ENCODE results near the gene DPM3. TPM values are rescaled to one million over a fixed set of nuclear protein-coding genes. Genes with fewer than 3 reads are reported as not detected.

Gene DPM3
- total RNA-seq, 1 donor from 2014 or later, result 13.6 TPM

DNA sequence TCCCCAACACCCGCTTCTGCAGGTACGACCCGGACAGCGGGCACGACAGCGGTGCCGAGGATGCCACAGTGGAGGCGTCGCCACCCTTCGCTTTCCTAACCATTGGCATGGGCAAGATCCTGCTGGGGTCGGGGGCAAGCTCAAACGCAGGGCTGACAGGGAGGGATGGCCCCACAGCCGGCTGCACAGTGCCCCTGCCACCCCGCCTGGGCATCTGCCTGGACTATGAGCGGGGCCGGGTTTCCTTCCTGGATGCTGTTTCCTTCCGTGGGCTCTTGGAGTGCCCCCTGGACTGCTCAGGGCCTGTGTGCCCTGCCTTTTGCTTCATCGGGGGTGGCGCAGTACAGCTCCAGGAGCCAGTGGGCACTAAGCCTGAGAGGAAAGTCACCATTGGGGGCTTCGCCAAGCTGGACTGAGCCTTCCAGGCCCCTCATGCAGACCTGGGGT lies 43.5 kb upstream of the DPM3 start:
- Histone ChIP-seq H3K9ac (ENCODE audit: low read depth in 1 of 3, low read length in 3 of 3) (peak overlapping the region in 1 of 3 donors; percentile 68), H3K27me3 (ENCODE audit: control insufficient read depth in 3 of 3, insufficient read depth in 3 of 3, low read length in 3 of 3) (no peaks in the 10 kb centered on the region), H3K27ac (ENCODE audit: low read depth, low read length) (no peak overlapping the region), H3K36me3 (ENCODE audit: control insufficient read depth in 3 of 3, insufficient read depth in 3 of 3, low read length in 3 of 3) (no peaks in the 10 kb centered on the region), H3K4me3 (ENCODE audit: low read length in 3 of 3) (no peak overlapping the region), H3K4me1 (ENCODE audit: control insufficient read depth in 3 of 3, insufficient read depth in 3 of 3, low read length in 3 of 3) (peaks cover 17 to 27% (median 17%) of the 10 kb centered on the region in 3 donors), H3K9me3 (ENCODE audit: control insufficient read depth in 3 of 3, low read length in 3 of 3) (no peaks in the 10 kb centered on the region)

DNA sequence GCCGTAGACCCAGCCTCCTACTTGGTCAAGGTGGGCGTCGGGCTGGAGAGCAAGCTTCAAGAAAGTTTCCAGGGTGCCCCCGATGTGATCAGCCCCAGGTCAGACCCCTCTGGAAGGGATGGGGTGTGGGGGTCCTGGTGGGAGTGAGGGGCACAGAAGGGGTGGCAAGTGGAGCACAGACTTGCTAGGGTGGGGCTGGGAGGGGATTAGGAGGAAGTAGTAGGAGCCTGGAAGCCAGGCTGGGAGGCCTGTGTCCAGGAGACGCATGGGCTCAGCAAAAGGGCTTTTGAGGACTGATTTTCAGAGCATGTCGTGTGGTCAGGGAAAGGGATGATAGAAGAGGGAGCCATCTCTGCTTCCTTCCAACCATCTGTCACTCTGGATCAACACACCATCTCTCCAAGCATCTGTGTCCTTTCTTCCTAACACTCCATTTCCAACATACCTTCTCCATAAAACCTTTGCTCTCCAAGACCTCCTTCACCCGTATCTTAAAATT lies 41.8 kb upstream of the DPM3 start:
- H3K9me3 ChIP-seq (ENCODE audit: control insufficient read depth in 3 of 3, low read length in 3 of 3), result no peaks in the 10 kb centered on the region

DNA sequence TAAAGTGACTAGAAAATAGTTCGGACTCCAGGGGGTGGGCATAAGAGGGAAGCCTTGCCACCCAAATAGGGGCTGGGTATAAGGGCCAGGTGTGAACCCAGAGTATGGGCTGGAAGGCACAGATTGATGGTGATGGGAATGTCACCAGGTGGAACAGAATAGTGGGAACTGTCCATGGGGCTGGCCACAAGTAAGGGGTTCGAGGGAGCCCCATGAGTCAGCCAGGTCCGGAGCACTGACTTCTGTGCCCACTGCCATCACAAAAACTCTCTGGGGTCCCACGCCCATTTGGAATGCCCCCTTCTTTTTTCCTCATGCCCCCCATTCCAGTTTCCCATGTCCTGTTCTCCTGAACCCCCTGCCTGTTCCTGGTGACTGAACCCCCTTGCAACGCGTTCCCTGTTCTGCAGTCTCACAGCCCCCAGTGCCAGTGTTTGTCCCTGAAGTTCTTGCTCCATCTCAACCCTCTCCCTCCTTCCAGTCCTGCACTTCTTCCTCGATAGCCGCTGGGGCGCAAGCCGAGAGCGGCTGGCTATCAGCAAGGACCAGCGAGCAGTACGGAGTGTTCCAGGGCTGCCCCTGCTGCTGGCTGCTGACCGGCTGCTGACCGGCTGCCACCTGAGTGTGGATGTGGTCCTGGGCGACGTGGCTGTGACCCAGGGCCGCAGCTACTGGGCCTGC lies 41.2 kb upstream of the DPM3 start:
- Histone ChIP-seq H3K4me3 (ENCODE audit: low read length in 3 of 3) (no peak overlapping the region), H3K36me3 (ENCODE audit: control insufficient read depth in 3 of 3, insufficient read depth in 3 of 3, low read length in 3 of 3) (no peaks in the 10 kb centered on the region), H3K27ac (ENCODE audit: low read depth, low read length) (no peak overlapping the region), H3K4me1 (ENCODE audit: control insufficient read depth in 3 of 3, insufficient read depth in 3 of 3, low read length in 3 of 3) (peaks cover 17 to 32% (median 19%) of the 10 kb centered on the region in 3 donors), H3K9ac (ENCODE audit: low read depth in 1 of 3, low read length in 3 of 3) (no peak overlapping the region), H3K9me3 (ENCODE audit: control insufficient read depth in 3 of 3, low read length in 3 of 3) (no peaks in the 10 kb centered on the region), H3K27me3 (ENCODE audit: control insufficient read depth in 3 of 3, insufficient read depth in 3 of 3, low read length in 3 of 3) (no peaks in the 10 kb centered on the region)

More for the DNA sequence above, 41.8 kb upstream of the DPM3 start:
- Histone ChIP-seq H3K27me3 (ENCODE audit: control insufficient read depth in 3 of 3, insufficient read depth in 3 of 3, low read length in 3 of 3) (no peaks in the 10 kb centered on the region), H3K27ac (ENCODE audit: low read depth, low read length) (no peak overlapping the region), H3K36me3 (ENCODE audit: control insufficient read depth in 3 of 3, insufficient read depth in 3 of 3, low read length in 3 of 3) (no peaks in the 10 kb centered on the region), H3K4me1 (ENCODE audit: control insufficient read depth in 3 of 3, insufficient read depth in 3 of 3, low read length in 3 of 3) (peaks cover 17 to 27% (median 17%) of the 10 kb centered on the region in 3 donors), H3K9ac (ENCODE audit: low read depth in 1 of 3, low read length in 3 of 3) (no peak overlapping the region), H3K4me3 (ENCODE audit: low read length in 3 of 3) (no peak overlapping the region)

DNA sequence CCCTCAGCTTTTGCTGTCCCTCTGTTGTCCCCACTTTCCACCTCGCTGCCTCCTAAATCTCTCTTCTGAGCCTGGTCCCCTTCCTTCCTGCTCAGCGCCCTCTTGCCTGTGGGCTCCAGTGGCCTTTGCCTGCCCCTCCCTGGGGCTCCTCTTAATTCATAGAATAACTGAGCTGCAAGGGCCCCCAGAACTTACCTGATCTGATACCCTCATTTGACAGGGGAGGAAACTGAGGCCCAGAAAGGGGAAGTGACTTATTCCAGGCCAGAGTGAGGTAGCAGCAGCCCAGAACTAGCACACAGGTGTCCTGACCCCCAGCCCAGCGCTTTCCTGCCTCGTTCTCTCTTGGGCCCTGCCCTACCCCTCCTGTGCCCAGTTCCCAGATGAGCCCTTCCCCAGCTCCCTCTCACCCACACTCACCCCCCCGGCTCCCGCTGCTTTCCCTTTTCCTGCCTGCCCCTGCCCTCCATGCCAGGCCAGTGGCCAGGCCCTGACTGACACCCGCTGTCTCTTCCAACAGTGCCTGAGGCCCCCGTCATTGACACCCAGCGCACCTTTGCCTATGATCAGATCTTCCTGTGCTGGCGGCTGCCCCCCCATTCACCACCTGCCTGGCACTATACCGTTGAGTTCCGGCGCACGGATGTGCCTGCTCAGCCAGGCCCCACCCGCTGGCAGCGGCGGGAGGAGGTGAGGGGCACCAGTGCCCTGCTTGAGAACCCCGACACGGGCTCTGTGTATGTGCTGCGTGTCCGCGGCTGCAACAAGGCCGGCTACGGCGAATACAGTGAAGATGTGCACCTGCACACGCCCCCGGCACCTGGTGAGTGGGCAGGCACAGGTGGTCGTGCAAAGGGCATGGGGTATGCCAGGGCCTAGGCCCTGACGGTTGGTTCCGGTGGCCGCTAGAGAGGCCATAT lies 39.0 kb upstream of the DPM3 start:
- H3K9me3 ChIP-seq (ENCODE audit: control insufficient read depth in 3 of 3, low read length in 3 of 3), result no peaks in the 10 kb centered on the region
- H3K36me3 ChIP-seq (ENCODE audit: control insufficient read depth in 3 of 3, insufficient read depth in 3 of 3, low read length in 3 of 3), result no peaks in the 10 kb centered on the region
- peaks cover 5 to 15% (median 5%) of the 10 kb centered on the region in 3 donors for H3K4me1 ChIP-seq (ENCODE audit: control insufficient read depth in 3 of 3, insufficient read depth in 3 of 3, low read length in 3 of 3)
- no peak overlapping the region for H3K27ac ChIP-seq (ENCODE audit: low read depth, low read length)
- H3K4me3 ChIP-seq (ENCODE audit: low read length in 3 of 3), result no peak overlapping the region
- H3K27me3 ChIP-seq (ENCODE audit: control insufficient read depth in 3 of 3, insufficient read depth in 3 of 3, low read length in 3 of 3), result peaks cover 7 to 8% (median 8%) of the 10 kb centered on the region in 3 donors
- H3K9ac ChIP-seq (ENCODE audit: low read depth in 1 of 3, low read length in 3 of 3), result no peak overlapping the region

DNA sequence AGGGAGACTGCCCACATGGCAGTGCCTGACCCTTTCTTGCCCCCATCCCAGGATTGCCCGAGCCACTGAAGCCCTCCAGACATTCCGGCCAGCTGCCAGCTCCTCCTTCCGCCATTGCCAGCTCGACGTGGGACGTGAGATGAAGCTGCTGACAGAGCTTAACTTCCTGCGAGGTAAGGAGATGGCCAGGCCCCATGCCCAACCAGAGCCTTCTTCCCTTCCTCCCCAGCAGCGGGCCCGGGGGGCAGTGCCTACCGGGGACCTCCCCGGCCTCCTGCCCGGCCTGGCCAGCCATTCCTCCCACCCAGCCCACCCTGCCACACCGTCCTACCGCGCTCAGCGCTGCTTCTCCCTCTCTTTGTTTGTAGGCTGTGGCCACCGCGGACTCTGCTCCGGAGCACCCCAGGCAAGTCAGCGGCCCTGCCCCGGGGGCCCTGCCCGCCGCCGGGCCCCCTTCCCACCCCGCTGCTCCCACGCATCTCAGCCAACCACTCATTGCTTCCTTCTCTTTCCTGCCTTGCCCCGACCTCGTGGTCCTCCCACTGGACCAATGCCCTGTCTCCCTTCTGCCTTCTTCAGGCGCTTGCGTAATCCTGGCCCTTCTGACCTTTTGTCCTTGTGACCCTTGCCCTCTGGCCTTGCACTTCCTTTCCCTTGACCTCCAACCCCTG lies 38.2 kb upstream of the DPM3 start:
- H3K9me3 ChIP-seq (ENCODE audit: control insufficient read depth in 3 of 3, low read length in 3 of 3), result no peaks in the 10 kb centered on the region
- H3K9ac ChIP-seq (ENCODE audit: low read depth in 1 of 3, low read length in 3 of 3), result no peak overlapping the region
- peaks cover 1 to 9% (median 8%) of the 10 kb centered on the region in 3 donors for H3K4me1 ChIP-seq (ENCODE audit: control insufficient read depth in 3 of 3, insufficient read depth in 3 of 3, low read length in 3 of 3)
- H3K4me3 ChIP-seq (ENCODE audit: low read length in 3 of 3), result no peak overlapping the region
- H3K36me3 ChIP-seq (ENCODE audit: control insufficient read depth in 3 of 3, insufficient read depth in 3 of 3, low read length in 3 of 3), result no peaks in the 10 kb centered on the region
- no peak overlapping the region for H3K27ac ChIP-seq (ENCODE audit: low read depth, low read length)
- H3K27me3 ChIP-seq (ENCODE audit: control insufficient read depth in 3 of 3, insufficient read depth in 3 of 3, low read length in 3 of 3), result peaks cover 12 to 13% (median 12%) of the 10 kb centered on the region in 3 donors

DNA sequence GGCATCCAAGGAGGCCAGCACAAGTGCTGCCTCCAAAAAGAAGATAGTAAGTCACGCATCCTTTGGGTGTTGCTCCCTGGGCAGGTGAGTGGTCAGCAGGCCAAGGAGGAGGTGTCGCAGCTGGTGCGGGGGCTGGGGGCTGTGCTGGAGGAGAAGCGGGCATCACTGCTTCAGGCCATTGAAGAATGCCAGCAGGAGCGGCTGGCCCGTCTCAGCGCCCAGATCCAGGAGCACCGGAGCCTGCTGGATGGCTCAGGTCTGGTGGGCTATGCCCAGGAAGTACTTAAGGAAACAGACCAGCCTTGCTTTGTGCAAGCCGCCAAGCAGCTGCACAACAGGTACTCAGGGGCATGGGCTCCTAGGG lies 37.6 kb upstream of the DPM3 start:
- Histone ChIP-seq H3K9me3 (ENCODE audit: control insufficient read depth in 3 of 3, low read length in 3 of 3) (no peaks in the 10 kb centered on the region), H3K36me3 (ENCODE audit: control insufficient read depth in 3 of 3, insufficient read depth in 3 of 3, low read length in 3 of 3) (no peaks in the 10 kb centered on the region), H3K27me3 (ENCODE audit: control insufficient read depth in 3 of 3, insufficient read depth in 3 of 3, low read length in 3 of 3) (peaks cover 12 to 13% (median 12%) of the 10 kb centered on the region in 3 donors), H3K27ac (ENCODE audit: low read depth, low read length) (no peak overlapping the region), H3K9ac (ENCODE audit: low read depth in 1 of 3, low read length in 3 of 3) (no peak overlapping the region), H3K4me3 (ENCODE audit: low read length in 3 of 3) (no peak overlapping the region), H3K4me1 (ENCODE audit: control insufficient read depth in 3 of 3, insufficient read depth in 3 of 3, low read length in 3 of 3) (peaks cover 5 to 14% (median 11%) of the 10 kb centered on the region in 3 donors)

DNA sequence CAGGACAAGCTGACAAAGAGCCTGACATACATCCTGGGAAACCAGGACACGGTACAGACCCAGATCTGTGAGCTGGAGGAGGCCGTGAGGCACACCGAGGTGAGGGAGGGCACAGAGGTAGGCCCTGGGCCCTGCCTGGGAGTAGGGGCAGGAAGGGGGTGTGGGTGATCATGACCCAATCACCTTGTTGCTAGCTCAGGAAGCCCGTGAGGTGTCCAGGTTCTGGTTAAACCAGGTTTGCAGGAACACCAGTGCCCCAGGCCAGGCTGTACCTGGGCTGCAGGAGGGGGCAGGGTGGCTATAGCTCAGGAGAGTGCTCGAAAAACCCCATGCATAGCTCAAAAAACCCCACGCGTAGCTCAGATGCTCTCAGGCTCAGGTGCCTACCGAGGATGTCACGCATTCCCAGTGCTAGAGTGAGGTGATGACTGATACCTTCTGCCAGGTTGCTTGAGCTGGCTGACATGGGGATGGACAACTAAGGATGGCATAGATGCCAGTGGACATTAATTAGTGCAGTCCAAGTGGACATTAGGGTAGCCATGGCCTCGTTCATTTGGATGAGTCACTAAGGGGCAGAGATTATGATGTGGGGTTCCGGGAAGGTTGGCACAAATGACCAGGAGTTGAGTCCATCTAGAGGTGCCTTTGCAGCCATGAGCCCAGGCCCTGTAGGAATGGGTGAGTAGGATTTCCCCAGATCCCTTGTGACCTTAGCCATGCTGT lies 37.0 kb upstream of the DPM3 start:
- no peak overlapping the region for H3K9ac ChIP-seq (ENCODE audit: low read depth in 1 of 3, low read length in 3 of 3)
- peaks cover 8 to 17% (median 15%) of the 10 kb centered on the region in 3 donors for H3K4me1 ChIP-seq (ENCODE audit: control insufficient read depth in 3 of 3, insufficient read depth in 3 of 3, low read length in 3 of 3)
- no peak overlapping the region for H3K4me3 ChIP-seq (ENCODE audit: low read length in 3 of 3)
- no peak overlapping the region for H3K27ac ChIP-seq (ENCODE audit: low read depth, low read length)
- H3K36me3 ChIP-seq (ENCODE audit: control insufficient read depth in 3 of 3, insufficient read depth in 3 of 3, low read length in 3 of 3), result no peaks in the 10 kb centered on the region
- H3K27me3 ChIP-seq (ENCODE audit: control insufficient read depth in 3 of 3, insufficient read depth in 3 of 3, low read length in 3 of 3), result peaks cover 12 to 13% (median 12%) of the 10 kb centered on the region in 3 donors
- no peaks in the 10 kb centered on the region for H3K9me3 ChIP-seq (ENCODE audit: control insufficient read depth in 3 of 3, low read length in 3 of 3)

DNA sequence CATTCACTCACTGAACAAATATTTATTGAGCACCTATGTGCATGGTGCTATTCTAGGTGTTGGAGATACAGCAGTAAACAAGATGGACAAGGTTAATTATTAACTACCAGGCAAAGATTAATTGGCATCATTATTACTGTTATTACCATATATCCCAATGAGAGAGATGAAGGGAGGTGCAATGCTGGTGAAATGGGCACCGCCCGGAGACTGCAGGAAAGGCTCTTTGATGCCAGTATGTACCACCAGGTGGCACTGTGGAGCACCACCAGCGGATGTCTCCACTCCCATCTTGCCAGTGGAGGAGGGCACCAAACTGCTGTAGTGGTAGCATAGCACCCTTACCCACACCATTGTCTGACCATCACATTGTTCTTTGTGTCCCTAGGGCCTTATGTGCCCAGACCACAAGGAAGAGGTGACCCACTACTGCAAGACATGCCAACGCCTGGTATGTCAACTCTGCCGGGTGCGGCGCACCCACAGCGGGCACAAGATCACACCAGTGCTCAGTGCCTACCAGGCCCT lies 36.3 kb upstream of the DPM3 start:
- peaks cover 12 to 13% (median 12%) of the 10 kb centered on the region in 3 donors for H3K27me3 ChIP-seq (ENCODE audit: control insufficient read depth in 3 of 3, insufficient read depth in 3 of 3, low read length in 3 of 3)
- no peaks in the 10 kb centered on the region for H3K36me3 ChIP-seq (ENCODE audit: control insufficient read depth in 3 of 3, insufficient read depth in 3 of 3, low read length in 3 of 3)
- no peak overlapping the region for H3K27ac ChIP-seq (ENCODE audit: low read depth, low read length)
- no peaks in the 10 kb centered on the region for H3K9me3 ChIP-seq (ENCODE audit: control insufficient read depth in 3 of 3, low read length in 3 of 3)
- peak overlapping the region in 1 of 3 donors; percentile 33 for H3K4me3 ChIP-seq (ENCODE audit: low read length in 3 of 3)
- H3K4me1 ChIP-seq (ENCODE audit: control insufficient read depth in 3 of 3, insufficient read depth in 3 of 3, low read length in 3 of 3), result peaks cover 13 to 25% (median 21%) of the 10 kb centered on the region in 3 donors
- no peak overlapping the region for H3K9ac ChIP-seq (ENCODE audit: low read depth in 1 of 3, low read length in 3 of 3)

DNA sequence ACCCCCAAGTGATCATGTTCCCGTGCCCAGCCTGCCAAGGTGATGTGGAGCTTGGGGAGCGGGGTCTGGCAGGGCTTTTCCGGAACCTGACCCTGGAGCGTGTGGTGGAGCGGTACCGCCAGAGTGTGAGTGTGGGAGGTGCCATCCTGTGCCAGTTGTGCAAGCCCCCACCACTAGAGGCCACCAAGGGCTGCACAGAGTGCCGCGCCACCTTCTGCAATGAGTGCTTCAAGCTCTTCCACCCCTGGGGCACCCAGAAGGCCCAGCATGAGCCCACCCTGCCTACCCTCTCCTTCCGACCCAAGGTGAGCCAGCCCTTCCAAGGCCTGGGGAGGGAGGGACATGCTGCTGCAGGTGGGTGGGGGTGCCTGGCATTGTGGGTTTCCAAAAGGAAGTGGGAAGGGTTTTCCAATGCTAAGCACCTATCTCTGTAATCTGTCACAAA lies 35.6 kb upstream of the DPM3 start:
- H3K4me1 ChIP-seq (ENCODE audit: control insufficient read depth in 3 of 3, insufficient read depth in 3 of 3, low read length in 3 of 3), result peaks cover 13 to 27% (median 21%) of the 10 kb centered on the region in 3 donors
- H3K4me3 ChIP-seq (ENCODE audit: low read length in 3 of 3), result no peak overlapping the region
- peaks cover 12 to 13% (median 12%) of the 10 kb centered on the region in 3 donors for H3K27me3 ChIP-seq (ENCODE audit: control insufficient read depth in 3 of 3, insufficient read depth in 3 of 3, low read length in 3 of 3)
- H3K36me3 ChIP-seq (ENCODE audit: control insufficient read depth in 3 of 3, insufficient read depth in 3 of 3, low read length in 3 of 3), result no peaks in the 10 kb centered on the region
- no peak overlapping the region for H3K27ac ChIP-seq (ENCODE audit: low read depth, low read length)
- H3K9ac ChIP-seq (ENCODE audit: low read depth in 1 of 3, low read length in 3 of 3), result no peak overlapping the region
- H3K9me3 ChIP-seq (ENCODE audit: control insufficient read depth in 3 of 3, low read length in 3 of 3), result no peaks in the 10 kb centered on the region

Data from skeletal muscle tissue (tissue), 4 donors.